LoVo (cell line): Measurements from ENCODE around the gene SCCPDH.
"Not testable (repeated sequence)": the region's sequence is repeated elsewhere in the genome, so short reads cannot be mapped to it uniquely, and the experiment has no call there.

Experiments used
- DNase-seq: peaks from one replicate; pipeline ENCODE4 v3.0.0-alpha.2; 2016; ENCODE audit warnings: low spot score

Gene SCCPDH

GRCh38 chr1:246705368-246705767 lies 18.8 kb upstream of the SCCPDH start:
- DNase-seq: peak; percentile 64

GRCh38 chr1:246708166-246708565 lies 16.0 kb upstream of the SCCPDH start:
- no peak for DNase-seq

- DNase-seq: no peak
These were observed 15.0 kb upstream of the SCCPDH start for GRCh38 chr1:246709196-246709595.

- DNase-seq: peak; percentile 38
These were observed 14.4 kb upstream of the SCCPDH start for GRCh38 chr1:246709835-246710234.

GRCh38 chr1:246711548-246712003 lies 12.6 kb upstream of the SCCPDH start:
- DNase-seq: no peak

- DNase-seq: not testable (repeated sequence)
These were observed 11.8 kb upstream of the SCCPDH start for GRCh38 chr1:246712428-246712827.

- not testable (repeated sequence) for DNase-seq
These were observed 4.8 kb upstream of the SCCPDH start for GRCh38 chr1:246719361-246719760.

GRCh38 chr1:246720814-246721213 lies 3.4 kb upstream of the SCCPDH start:
- DNase-seq: not testable (repeated sequence)

- DNase-seq: no peak
These were observed 1.5 kb upstream of the SCCPDH start for GRCh38 chr1:246722720-246723119.

GRCh38 chr1:246724731-246725095 lies 504 bp downstream of the SCCPDH start:
- DNase-seq: peak; percentile 19

- DNase-seq: no peak
These were observed 982 bp downstream of the SCCPDH start for GRCh38 chr1:246725191-246725590.

GRCh38 chr1:246726255-246726679 lies 2.1 kb downstream of the SCCPDH start:
- DNase-seq: no peak

- no peak for DNase-seq
These were observed 2.7 kb downstream of the SCCPDH start for GRCh38 chr1:246726881-246727280.

GRCh38 chr1:246727594-246727993 lies 3.4 kb downstream of the SCCPDH start:
- DNase-seq: no peak

- DNase-seq: no peak
These were observed 4.1 kb downstream of the SCCPDH start for GRCh38 chr1:246728311-246728710.

GRCh38 chr1:246729040-246729439 lies 4.8 kb downstream of the SCCPDH start:
- DNase-seq: not testable (repeated sequence)

GRCh38 chr1:246730839-246731238 lies 6.6 kb downstream of the SCCPDH start:
- DNase-seq: no peak

GRCh38 chr1:246731873-246732272 lies 7.7 kb downstream of the SCCPDH start:
- not testable (repeated sequence) for DNase-seq

- DNase-seq: no peak
These were observed 9.5 kb downstream of the SCCPDH start for GRCh38 chr1:246733704-246734103.

- DNase-seq: no peak
These were observed 10.7 kb downstream of the SCCPDH start for GRCh38 chr1:246734866-246735265.

- no peak for DNase-seq
These were observed 11.5 kb downstream of the SCCPDH start for GRCh38 chr1:246735735-246736134.

- DNase-seq: no peak
These were observed 18.2 kb downstream of the SCCPDH start for GRCh38 chr1:246742396-246742795.

GRCh38 chr1:246746155-246746554 lies 21.9 kb downstream of the SCCPDH start:
- DNase-seq: not testable (repeated sequence)

- no peak for DNase-seq
These were observed 23.8 kb downstream of the SCCPDH start for GRCh38 chr1:246748006-246748405.

- DNase-seq: no peak
These were observed 24.7 kb downstream of the SCCPDH start for GRCh38 chr1:246748867-246749266.
